Colonic mucosa (tissue), 4 donors: ENCODE measurements around the gene NPAS3. TPM values are rescaled to one million over a fixed set of nuclear protein-coding genes. Genes with fewer than 3 reads are reported as not detected.

Source experiments
- DNase-seq: peaks from one replicate; pipeline ENCODE4 v3.0.0-alpha.2; 2020
- H3K27ac ChIP-seq: fragments of 200-600 bp; one replicate; pipeline ENCODE4 v1.8.0; 2021
- H3K27me3 ChIP-seq: fragments of 200-600 bp; one replicate; pipeline ENCODE4 v1.8.0; 2021
- H3K36me3 ChIP-seq: fragments of 200-600 bp; one replicate; pipeline ENCODE4 v1.8.0; 2021
- H3K4me1 ChIP-seq: fragments of 200-600 bp; one replicate; pipeline ENCODE4 v1.8.0; 2021; ENCODE audit warnings: mild to moderate bottlenecking
- H3K4me3 ChIP-seq: fragments of 200-600 bp; one replicate; pipeline ENCODE4 v1.8.0; 2021
- H3K9ac ChIP-seq, 2 donors: one replicate each; pipeline ENCODE4 v1.7.0; 2013; ENCODE audit warnings: control low read depth in 2 of 2, low read depth in 2 of 2, low read length in 2 of 2
- H3K9me3 ChIP-seq: fragments of 200-600 bp; one replicate; pipeline ENCODE4 v1.8.0; 2021
- CTCF ChIP-seq: fragments of 200-600 bp; IDR thresholded peaks from one replicate; pipeline ENCODE4 v1.8.0; 2022; ENCODE audit warnings: antibody characterized with exemption, mild to moderate bottlenecking
- intact Hi-C: fragments of 100-400 bp; cut with DNase I; formaldehyde crosslinking; loops from one replicate; pipeline ENCODE4 v1.14.1; 2022
- total RNA-seq, 2 donors: library from RNA; stranded (reverse); fragmentation: NEBNext Ultra II Directional in 1 of 2; extraction: Animal tissue kit (Norgen Biotek cat#: 25700) in 1 of 2; gene quantifications; one replicate each; pipeline ENCODE4 v1.2.1, GENCODE V29; 2021
- donor health status: healthy.
- donor health status: DM: no; HTN: no; CAD: no.
- donor health status: DM: no; HTN: no; CAD: no.

NPAS3 gene
- total RNA-seq, 2 donors from 2014 or later = 0.79 to 1.6 TPM

GRCh38 chr14:33194551-33194950 is 255.9 kb downstream of the NPAS3 start:
- H3K4me3 ChIP-seq = no peak overlapping the region
- no peaks in the 10 kb centered on the region for H3K4me1 ChIP-seq
- TF ChIP-seq CTCF = no peak
- H3K9me3 ChIP-seq = no peaks in the 10 kb centered on the region
- no peak for DNase-seq
- no peaks in the 10 kb centered on the region for H3K27me3 ChIP-seq
- intact Hi-C loops = no loop called here
- no peaks in the 10 kb centered on the region for H3K36me3 ChIP-seq
- H3K27ac ChIP-seq = no peak overlapping the region
- no peak overlapping the region for H3K9ac ChIP-seq

DNA sequence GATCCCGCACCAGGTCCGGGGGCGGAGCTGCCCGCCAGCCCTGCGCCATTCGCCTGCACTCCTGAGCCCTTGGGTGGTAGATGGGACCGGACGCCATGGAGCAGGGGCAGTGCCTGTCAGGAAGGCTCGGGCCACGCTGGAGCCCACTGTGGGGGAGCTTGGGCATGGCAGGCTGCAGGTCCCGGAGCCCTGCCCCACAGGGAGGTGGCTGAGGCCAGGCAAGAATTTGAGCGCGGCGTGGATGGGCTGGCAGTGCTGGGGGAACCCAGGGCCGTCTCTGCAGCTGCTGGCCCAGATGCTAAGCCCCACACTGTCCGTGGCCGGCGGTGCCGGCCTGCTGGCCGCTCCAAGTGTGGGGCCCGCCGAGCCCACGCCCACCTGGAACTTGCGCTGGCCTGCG is 260.0 kb downstream of the NPAS3 start:
- no peak for DNase-seq
- no peak for TF ChIP-seq CTCF
- Histone ChIP-seq H3K9ac (no peak overlapping the region), H3K36me3 (no peaks in the 10 kb centered on the region), H3K4me3 (no peak overlapping the region), H3K27ac (no peak overlapping the region), H3K9me3 (no peaks in the 10 kb centered on the region), H3K4me1 (no peaks in the 10 kb centered on the region), H3K27me3 (no peaks in the 10 kb centered on the region)
- intact Hi-C loops = no loop called here

- Histone ChIP-seq H3K4me1 (no peaks in the 10 kb centered on the region), H3K9ac (no peak overlapping the region), H3K27ac (no peak overlapping the region), H3K36me3 (no peaks in the 10 kb centered on the region), H3K9me3 (no peaks in the 10 kb centered on the region), H3K4me3 (no peak overlapping the region), H3K27me3 (no peaks in the 10 kb centered on the region)
- intact Hi-C loops = no loop called here
- no peak for DNase-seq
- TF ChIP-seq CTCF = no peak
Measured at GRCh38 chr14:33201116-33201515, 262.4 kb downstream of the NPAS3 start.

- Histone ChIP-seq H3K4me3 (no peak overlapping the region), H3K4me1 (no peaks in the 10 kb centered on the region), H3K27me3 (no peaks in the 10 kb centered on the region), H3K9me3 (no peaks in the 10 kb centered on the region), H3K36me3 (no peaks in the 10 kb centered on the region), H3K9ac (no peak overlapping the region), H3K27ac (no peak overlapping the region)
- intact Hi-C loops = no loop called here
- no peak for TF ChIP-seq CTCF
- no peak for DNase-seq
Measured at GRCh38 chr14:33206981-33207380, 268.3 kb downstream of the NPAS3 start.

DNA sequence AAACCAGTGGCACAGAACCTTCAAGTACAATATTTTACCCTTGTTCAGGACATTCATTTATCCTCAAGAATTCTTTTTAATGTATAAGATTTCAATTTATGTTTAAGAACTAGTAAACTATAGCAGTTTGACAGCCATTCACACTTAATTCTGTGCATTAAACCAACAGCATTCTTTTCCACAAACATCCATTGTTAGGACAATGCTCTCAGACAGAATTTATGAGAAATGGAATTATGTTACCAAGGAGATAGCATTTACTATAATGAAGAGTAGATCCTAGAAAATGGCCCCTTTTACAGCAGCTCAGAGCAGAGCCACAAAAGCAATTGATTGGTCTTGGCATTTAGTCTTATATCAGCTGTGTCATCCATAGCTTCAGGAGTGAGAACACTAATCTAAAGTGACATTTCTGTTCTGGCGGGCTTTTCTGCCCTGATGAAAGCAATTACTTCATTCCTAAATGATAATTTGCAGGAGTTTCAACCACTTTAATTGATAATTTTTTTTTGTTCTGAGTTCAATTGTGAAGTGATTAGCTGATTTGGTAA is 268.9 kb downstream of the NPAS3 start:
- TF ChIP-seq CTCF = no peak
- no peak overlapping the region for H3K27ac ChIP-seq
- no peaks in the 10 kb centered on the region for H3K4me1 ChIP-seq
- H3K36me3 ChIP-seq = no peaks in the 10 kb centered on the region
- H3K4me3 ChIP-seq = no peak overlapping the region
- no peaks in the 10 kb centered on the region for H3K27me3 ChIP-seq
- H3K9ac ChIP-seq = no peak overlapping the region
- no peak for DNase-seq
- intact Hi-C loops = no loop called here
- H3K9me3 ChIP-seq = no peaks in the 10 kb centered on the region
